ENCODE results near the gene ACVR1. TPM values are rescaled to one million over a fixed set of nuclear protein-coding genes. Genes with fewer than 3 reads are reported as not detected.

ACVR1 gene
- total RNA-seq, 1 experiment from 2014 or later: 27.6 TPM

- intact Hi-C loops (cut with micrococcal nuclease; ENCODE audit: unreplicated experiment) (no loop called here), in situ Hi-C loops (cut with HindIII; ENCODE audit: low pct_unique_long_range_greater_than_20kb, low sequenced_read_pairs) (no loop called here)
- ATAC-seq: no peak
- H3K4me3 ChIP-seq (ENCODE audit: low read depth in 2 of 2, low read length in 2 of 2): no peak overlapping the region
- TF ChIP-seq REST (IDR thresholded peaks at IDR 0.05; ENCODE audit: insufficient read depth in 1 of 2, low read depth in 2 of 2, low read length in 1 of 2) (no peak), CTCF (IDR thresholded peaks at IDR 0.05) (no peak), SIN3A (IDR thresholded peaks at IDR 0.05; ENCODE audit: borderline replicate concordance, insufficient read depth, low read depth, low read length) (no peak), TCF7L2 (IDR thresholded peaks at IDR 0.05; ENCODE audit: low read depth, low read length) (no peak), POLR2AphosphoS5 (IDR thresholded peaks at IDR 0.05; ENCODE audit: low read depth, low read length) (no peak)
- CTCF ChIA-PET: no interaction called here
- POLR2A ChIA-PET: no interaction called here
- no peaks in the 10 kb centered on the region for H3K4me1 ChIP-seq (ENCODE audit: control insufficient read depth, insufficient read depth, low read length)
- DNase-seq (ENCODE audit: low read depth, low spot score): no peak
- BruUV-seq (replicated peaks): no TSS peak
- no peaks in the 10 kb centered on the region for H3K27me3 ChIP-seq (ENCODE audit: control insufficient read depth, insufficient read depth, low read length)
- H3K36me3 ChIP-seq (ENCODE audit: control insufficient read depth, insufficient read depth, low read length): no peaks in the 10 kb centered on the region; the same call in 1 of the 2 replicates
- H3K9me3 ChIP-seq (ENCODE audit: control insufficient read depth, insufficient read depth, low read depth, low read length): no peaks in the 10 kb centered on the region
- no peak overlapping the region for H3K27ac ChIP-seq (ENCODE audit: low read length)
Measured at GRCh38 chr2:157793053-157793612, 83.0 kb downstream of the ACVR1 start.

- intact Hi-C loops (cut with micrococcal nuclease; ENCODE audit: unreplicated experiment) (no loop called here), in situ Hi-C loops (cut with HindIII; ENCODE audit: low pct_unique_long_range_greater_than_20kb, low sequenced_read_pairs) (no loop called here)
- TF ChIP-seq CTCF (IDR thresholded peaks at IDR 0.05): no peak
- no peak for TF ChIP-seq POLR2AphosphoS5 (IDR thresholded peaks at IDR 0.05; ENCODE audit: low read depth, low read length)
- TF ChIP-seq TCF7L2 (IDR thresholded peaks at IDR 0.05; ENCODE audit: low read depth, low read length): no peak
- TF ChIP-seq REST (IDR thresholded peaks at IDR 0.05; ENCODE audit: insufficient read depth in 1 of 2, low read depth in 2 of 2, low read length in 1 of 2): no peak
- no peak for TF ChIP-seq SIN3A (IDR thresholded peaks at IDR 0.05; ENCODE audit: borderline replicate concordance, insufficient read depth, low read depth, low read length)
- H3K4me3 ChIP-seq (ENCODE audit: low read depth in 2 of 2, low read length in 2 of 2): no peak overlapping the region
- ChIA-PET POLR2A (no interaction called here), CTCF (no interaction called here)
- no peak for DNase-seq (ENCODE audit: low read depth, low spot score)
- no peaks in the 10 kb centered on the region; the same call in 1 of the 2 replicates for H3K36me3 ChIP-seq (ENCODE audit: control insufficient read depth, insufficient read depth, low read length)
- H3K27ac ChIP-seq (ENCODE audit: low read length): no peak overlapping the region
- no peaks in the 10 kb centered on the region for H3K4me1 ChIP-seq (ENCODE audit: control insufficient read depth, insufficient read depth, low read length)
- no peaks in the 10 kb centered on the region for H3K27me3 ChIP-seq (ENCODE audit: control insufficient read depth, insufficient read depth, low read length)
- H3K9me3 ChIP-seq (ENCODE audit: control insufficient read depth, insufficient read depth, low read depth, low read length): no peaks in the 10 kb centered on the region
- no TSS peak for BruUV-seq (replicated peaks)
- ATAC-seq: no peak
Measured at GRCh38 chr2:157792335-157793052, 83.6 kb downstream of the ACVR1 start.

Measured in Panc1 (cell line).